ENCODE measurements around the gene NLRP6.
A peak's percentile ranks its signal among the peaks of the same experiment; 100 is the strongest.

The NLRP6 gene

GRCh38 chr11:256952-257737 is 21.1 kb upstream of the NLRP6 start:
- DNase-seq, result no peak

GRCh38 chr11:257766-258493 is 20.3 kb upstream of the NLRP6 start:
- no peak for DNase-seq

- DNase-seq, result no peak
Measured at GRCh38 chr11:259413-259812, 18.8 kb upstream of the NLRP6 start.

- no peak for DNase-seq
Measured at GRCh38 chr11:261624-262023, 16.6 kb upstream of the NLRP6 start.

- DNase-seq, result no peak
Measured at GRCh38 chr11:266676-267439, 11.3 kb upstream of the NLRP6 start.

GRCh38 chr11:267491-267994 is 10.7 kb upstream of the NLRP6 start:
- DNase-seq, result peak; percentile 68

- peak; percentile 74 for DNase-seq
Measured at GRCh38 chr11:268716-269145, 9.5 kb upstream of the NLRP6 start.

GRCh38 chr11:269146-269890 is 8.9 kb upstream of the NLRP6 start:
- DNase-seq, result peak; percentile 69

- no peak for DNase-seq
Measured at GRCh38 chr11:270451-271318, 7.5 kb upstream of the NLRP6 start.

GRCh38 chr11:271319-271715 is 6.9 kb upstream of the NLRP6 start:
- no peak for DNase-seq

- DNase-seq, result no peak
Measured at GRCh38 chr11:272195-272930, 5.8 kb upstream of the NLRP6 start.

- DNase-seq, result no peak
Measured at GRCh38 chr11:272931-273198, 5.3 kb upstream of the NLRP6 start.

GRCh38 chr11:276219-276618 is 2.0 kb upstream of the NLRP6 start:
- DNase-seq, result no peak

- DNase-seq, result no peak
Measured at GRCh38 chr11:279040-279965, 1.1 kb downstream of the NLRP6 start.

GRCh38 chr11:279966-280705 is 1.9 kb downstream of the NLRP6 start:
- DNase-seq, result peak; percentile 51

- DNase-seq, result peak; percentile 41
Measured at GRCh38 chr11:280706-281485, 2.7 kb downstream of the NLRP6 start.

GRCh38 chr11:281486-282161 is 3.4 kb downstream of the NLRP6 start:
- no peak for DNase-seq

GRCh38 chr11:282171-282570 is 4.0 kb downstream of the NLRP6 start:
- no peak for DNase-seq
